Esophagus muscularis mucosa (tissue), 3 donors: ENCODE data around the gene SULT1A1.

Experiments used
- POLR2A ChIP-seq: fragments of 450-650 bp; IDR thresholded peaks from one replicate; pipeline ENCODE4 v1.6.1; 2017; ENCODE audit warnings: antibody characterized with exemption, moderate library complexity, mild to moderate bottlenecking, low read depth
- TF ChIP-seq, protein P1 (sequence below), 3 experiments: fragments of 200-600 bp in 2 of 3; fragments of 450-650 bp in 1 of 3; sonication (generic) in 2 of 3; IDR thresholded peaks; one replicate each; pipeline ENCODE4 v1.5.1; 2017 to 2019; ENCODE audit warnings: antibody characterized with exemption in 3 of 3, mild to moderate bottlenecking in 2 of 3, moderate library complexity in 1 of 3

DNA sequence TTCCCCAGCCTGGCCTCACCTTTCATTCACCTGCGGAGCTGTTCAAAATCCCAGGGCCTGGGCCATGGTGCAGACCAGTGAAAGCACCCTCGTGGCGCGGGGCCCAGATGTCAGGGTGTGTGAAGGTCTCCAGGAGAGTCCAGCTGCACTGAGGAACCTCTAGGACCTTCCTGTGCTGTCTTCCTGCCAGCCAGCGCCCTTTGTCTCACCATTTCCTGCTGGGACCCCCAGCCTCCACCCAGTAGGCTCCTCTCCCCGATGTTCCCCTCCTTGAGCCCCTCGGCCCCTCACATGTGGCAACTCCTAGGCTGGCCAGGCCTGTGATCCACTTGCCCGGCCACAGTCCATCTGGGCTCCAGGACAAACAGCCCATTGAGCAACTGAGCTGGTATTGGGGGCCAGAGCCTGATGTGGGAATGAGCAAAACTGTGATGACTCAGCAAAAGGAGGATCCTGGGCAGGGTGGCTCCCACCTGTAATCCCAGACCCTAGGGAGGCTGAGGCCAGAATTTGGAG lies 13.7 kb downstream of the SULT1A1 start:
- TF ChIP-seq, protein P1, sequence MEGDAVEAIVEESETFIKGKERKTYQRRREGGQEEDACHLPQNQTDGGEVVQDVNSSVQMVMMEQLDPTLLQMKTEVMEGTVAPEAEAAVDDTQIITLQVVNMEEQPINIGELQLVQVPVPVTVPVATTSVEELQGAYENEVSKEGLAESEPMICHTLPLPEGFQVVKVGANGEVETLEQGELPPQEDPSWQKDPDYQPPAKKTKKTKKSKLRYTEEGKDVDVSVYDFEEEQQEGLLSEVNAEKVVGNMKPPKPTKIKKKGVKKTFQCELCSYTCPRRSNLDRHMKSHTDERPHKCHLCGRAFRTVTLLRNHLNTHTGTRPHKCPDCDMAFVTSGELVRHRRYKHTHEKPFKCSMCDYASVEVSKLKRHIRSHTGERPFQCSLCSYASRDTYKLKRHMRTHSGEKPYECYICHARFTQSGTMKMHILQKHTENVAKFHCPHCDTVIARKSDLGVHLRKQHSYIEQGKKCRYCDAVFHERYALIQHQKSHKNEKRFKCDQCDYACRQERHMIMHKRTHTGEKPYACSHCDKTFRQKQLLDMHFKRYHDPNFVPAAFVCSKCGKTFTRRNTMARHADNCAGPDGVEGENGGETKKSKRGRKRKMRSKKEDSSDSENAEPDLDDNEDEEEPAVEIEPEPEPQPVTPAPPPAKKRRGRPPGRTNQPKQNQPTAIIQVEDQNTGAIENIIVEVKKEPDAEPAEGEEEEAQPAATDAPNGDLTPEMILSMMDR (IDR thresholded peaks at IDR 0.05): no peak
- no peak for TF ChIP-seq POLR2A
